ENCODE measurements around the gene PLXDC2.

The PLXDC2 gene

DNA sequence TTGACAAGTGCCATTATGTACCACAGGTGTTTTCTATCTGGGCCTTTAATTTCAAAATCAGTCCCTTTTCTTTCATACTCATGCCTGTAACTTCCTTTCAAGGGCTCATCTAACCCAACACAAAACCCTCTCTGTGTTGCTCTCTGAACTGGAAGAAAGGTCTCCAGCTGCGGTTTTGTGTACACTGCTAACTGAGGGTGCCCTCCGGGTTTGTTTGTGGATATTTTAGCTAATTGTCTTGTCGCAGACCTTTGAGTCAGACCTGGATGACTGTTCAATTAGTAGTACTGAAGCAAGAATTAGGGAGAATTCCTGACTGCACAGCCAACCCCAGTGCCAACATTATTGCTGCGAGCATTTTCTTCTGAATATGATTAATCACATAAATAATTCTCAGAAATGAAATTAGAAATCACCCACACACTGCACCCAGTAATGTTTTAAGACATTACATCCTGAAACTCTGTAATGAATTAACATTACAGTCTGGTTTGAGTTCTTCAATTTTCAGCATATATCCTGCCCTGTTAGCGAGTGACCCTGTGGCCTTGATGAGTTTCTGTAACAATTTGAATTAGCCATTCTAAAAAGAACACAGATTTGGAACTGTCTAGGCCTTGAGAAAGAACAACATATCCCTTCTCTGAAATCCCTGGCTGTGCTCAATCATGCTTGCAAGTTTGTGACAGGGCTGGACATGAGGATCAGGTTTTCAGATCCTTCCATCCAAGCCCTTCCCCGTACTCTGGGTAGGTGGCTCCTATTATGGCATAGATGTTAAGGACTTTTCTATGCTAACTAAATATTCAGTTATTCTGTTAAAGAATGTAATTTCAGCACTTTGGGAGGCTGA, 460.1 kb downstream of the PLXDC2 start:
- TF ChIP-seq, protein P1, sequence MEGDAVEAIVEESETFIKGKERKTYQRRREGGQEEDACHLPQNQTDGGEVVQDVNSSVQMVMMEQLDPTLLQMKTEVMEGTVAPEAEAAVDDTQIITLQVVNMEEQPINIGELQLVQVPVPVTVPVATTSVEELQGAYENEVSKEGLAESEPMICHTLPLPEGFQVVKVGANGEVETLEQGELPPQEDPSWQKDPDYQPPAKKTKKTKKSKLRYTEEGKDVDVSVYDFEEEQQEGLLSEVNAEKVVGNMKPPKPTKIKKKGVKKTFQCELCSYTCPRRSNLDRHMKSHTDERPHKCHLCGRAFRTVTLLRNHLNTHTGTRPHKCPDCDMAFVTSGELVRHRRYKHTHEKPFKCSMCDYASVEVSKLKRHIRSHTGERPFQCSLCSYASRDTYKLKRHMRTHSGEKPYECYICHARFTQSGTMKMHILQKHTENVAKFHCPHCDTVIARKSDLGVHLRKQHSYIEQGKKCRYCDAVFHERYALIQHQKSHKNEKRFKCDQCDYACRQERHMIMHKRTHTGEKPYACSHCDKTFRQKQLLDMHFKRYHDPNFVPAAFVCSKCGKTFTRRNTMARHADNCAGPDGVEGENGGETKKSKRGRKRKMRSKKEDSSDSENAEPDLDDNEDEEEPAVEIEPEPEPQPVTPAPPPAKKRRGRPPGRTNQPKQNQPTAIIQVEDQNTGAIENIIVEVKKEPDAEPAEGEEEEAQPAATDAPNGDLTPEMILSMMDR (IDR thresholded peaks at IDR 0.05; ENCODE audit: extremely low read depth, insufficient read depth, missing control alignments), result no peak
- in situ Hi-C loops (cut with MboI; ENCODE audit: low pct_unique_long_range_greater_than_20kb, low sequenced_read_pairs, unreplicated experiment), result no loop called here
- DNase-seq (ENCODE audit: low spot score), result no peak

DNA sequence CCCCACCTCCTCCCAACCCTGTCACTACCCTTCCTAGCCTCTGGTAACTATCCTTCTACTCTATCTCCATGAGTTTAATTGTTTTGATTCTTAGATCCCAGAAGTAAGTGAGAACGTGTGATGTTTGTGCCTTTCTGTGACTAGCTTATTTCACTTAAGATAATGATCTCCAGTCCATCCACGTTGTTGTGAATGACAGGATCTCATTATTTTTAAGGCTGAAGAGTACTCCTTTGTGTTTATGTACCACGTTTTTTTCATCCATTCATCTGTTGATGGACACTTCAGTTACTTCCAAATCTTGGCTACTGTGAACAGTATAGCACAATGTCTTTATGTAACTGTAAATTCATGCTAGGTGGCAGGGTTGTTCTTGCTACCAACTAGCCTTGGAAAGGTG, 461.6 kb downstream of the PLXDC2 start:
- DNase-seq (ENCODE audit: low spot score), result no peak
- TF ChIP-seq, protein P1 (IDR thresholded peaks at IDR 0.05; ENCODE audit: extremely low read depth, insufficient read depth, missing control alignments), result no peak
- in situ Hi-C loops (cut with MboI; ENCODE audit: low pct_unique_long_range_greater_than_20kb, low sequenced_read_pairs, unreplicated experiment), result no loop called here

DNA sequence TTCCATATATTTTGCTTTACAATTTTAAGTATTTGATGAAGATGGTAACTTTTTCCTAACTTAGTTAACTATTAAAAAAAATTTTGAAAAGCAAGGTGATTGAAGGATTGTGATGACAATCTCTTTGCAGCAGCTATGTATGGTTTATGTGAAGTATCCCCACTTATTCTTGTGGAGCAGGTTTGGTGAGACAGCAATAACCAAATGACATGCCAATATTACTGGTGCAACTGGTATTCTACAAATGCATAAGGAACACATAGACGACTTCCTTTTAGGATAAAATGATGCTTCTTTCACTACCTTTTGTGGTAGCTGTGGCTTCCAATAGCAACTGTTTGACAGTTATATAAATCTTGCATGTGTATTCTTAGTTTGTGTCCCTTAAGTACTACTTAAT, 465.3 kb downstream of the PLXDC2 start:
- TF ChIP-seq, protein P1 (IDR thresholded peaks at IDR 0.05; ENCODE audit: extremely low read depth, insufficient read depth, missing control alignments), result no peak
- DNase-seq (ENCODE audit: low spot score), result no peak
- in situ Hi-C loops (cut with MboI; ENCODE audit: low pct_unique_long_range_greater_than_20kb, low sequenced_read_pairs, unreplicated experiment), result no loop called here

DNA sequence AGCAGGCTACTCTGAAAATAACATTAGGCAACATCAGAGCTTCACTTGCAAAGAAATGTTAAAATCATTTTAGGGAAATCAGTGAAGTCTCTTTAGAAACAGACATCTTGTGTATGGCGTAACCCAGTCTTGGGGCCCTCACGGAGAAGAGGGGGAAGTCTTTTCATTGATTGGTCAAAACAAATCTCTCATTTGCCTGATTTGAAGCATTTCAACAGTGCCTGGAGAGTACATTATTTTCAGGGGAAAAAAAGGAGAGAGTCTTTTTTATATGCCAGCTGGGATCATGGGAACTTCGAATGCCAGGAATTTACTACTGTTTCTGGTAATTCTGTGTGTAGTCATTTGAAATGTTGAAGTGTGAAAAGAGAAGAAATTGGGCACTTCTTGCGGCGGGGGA, 471.4 kb downstream of the PLXDC2 start:
- in situ Hi-C loops (cut with MboI; ENCODE audit: low pct_unique_long_range_greater_than_20kb, low sequenced_read_pairs, unreplicated experiment), result no loop called here
- no peak for DNase-seq (ENCODE audit: low spot score)
- TF ChIP-seq, protein P1 (IDR thresholded peaks at IDR 0.05; ENCODE audit: extremely low read depth, insufficient read depth, missing control alignments), result no peak

- TF ChIP-seq, protein P1 (IDR thresholded peaks at IDR 0.05; ENCODE audit: extremely low read depth, insufficient read depth, missing control alignments), result no peak
- in situ Hi-C loops (cut with MboI; ENCODE audit: low pct_unique_long_range_greater_than_20kb, low sequenced_read_pairs, unreplicated experiment), result no loop called here
- DNase-seq (ENCODE audit: low spot score), result no peak
Measured at GRCh38 chr10:20288060-20288459, 471.8 kb downstream of the PLXDC2 start.

- TF ChIP-seq, protein P1 (IDR thresholded peaks at IDR 0.05; ENCODE audit: extremely low read depth, insufficient read depth, missing control alignments), result no peak
- DNase-seq (ENCODE audit: low spot score), result no peak
- in situ Hi-C loops (cut with MboI; ENCODE audit: low pct_unique_long_range_greater_than_20kb, low sequenced_read_pairs, unreplicated experiment), result no loop called here
Measured at GRCh38 chr10:20289070-20289828, 473.0 kb downstream of the PLXDC2 start.
